Measurements from ENCODE around the gene GPR62.

Gene GPR62

DNA sequence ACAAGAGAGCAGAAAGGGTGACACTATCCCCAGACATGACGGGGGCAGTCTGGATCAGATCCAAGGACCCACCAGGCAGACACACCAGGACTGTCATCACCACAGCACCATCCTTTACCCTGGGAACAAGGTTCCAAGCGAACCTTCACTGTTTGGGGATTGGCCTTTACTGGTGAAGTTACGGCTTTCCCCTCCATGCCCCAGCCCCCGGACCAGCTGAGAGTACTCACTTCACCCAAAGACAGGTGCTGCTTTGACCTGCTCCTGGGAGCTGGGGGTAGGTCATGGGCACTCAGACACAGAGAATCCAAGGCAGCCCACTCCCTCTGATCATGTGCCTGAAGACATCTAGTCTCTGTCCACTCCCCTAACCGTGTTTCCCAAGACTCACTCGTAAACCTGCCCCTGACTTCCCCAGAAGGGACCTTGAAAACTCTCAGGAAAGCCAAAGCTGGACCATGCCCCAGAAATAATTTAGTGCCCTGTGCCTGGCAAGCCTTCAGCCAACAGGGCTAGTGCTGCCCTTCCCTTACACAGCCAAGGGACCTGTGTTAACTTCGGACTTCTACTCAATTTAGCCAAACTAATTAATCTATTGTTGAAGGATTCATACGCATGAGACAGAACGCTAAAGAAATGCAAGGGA, 16.3 kb upstream of the GPR62 start:
- DNase-seq, result no peak

DNA sequence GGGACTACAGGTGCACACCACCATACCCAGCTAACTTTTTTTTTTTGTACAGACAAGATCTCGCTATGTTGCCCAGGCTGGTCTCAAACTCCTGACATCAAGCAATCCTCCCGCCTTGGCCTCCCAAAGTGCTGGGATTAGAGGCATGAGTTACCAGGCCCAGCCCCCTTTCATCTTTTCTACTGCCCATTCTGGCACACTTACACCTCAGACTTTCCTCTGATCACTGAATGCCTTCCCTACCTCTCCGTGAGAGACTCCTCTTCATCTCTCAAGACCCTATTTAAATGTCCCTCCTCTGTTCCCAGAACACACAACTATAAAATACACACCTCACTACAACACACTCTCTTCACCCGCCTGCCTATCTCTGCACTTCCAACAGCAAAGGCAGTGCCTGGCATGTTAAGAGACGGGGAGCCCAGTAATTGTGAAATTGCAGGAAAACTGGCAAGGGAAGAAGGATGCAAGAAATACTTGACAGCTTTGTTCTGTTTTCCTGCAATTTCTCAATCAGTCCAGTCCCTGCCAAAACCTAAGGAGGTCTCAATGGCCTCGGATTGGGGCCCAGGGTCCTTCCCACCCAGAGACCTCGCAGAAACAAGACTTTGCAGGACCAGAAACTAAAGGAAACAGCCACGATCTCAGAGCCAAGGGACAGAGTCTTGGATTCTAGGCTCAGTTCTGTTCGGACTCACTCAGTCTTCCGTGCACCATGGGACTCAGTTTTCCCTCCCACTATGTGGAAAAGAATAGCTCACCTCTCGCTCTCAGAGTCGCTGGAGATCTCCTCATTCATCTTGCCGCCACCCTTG, 14.3 kb upstream of the GPR62 start:
- DNase-seq, result no peak

DNA sequence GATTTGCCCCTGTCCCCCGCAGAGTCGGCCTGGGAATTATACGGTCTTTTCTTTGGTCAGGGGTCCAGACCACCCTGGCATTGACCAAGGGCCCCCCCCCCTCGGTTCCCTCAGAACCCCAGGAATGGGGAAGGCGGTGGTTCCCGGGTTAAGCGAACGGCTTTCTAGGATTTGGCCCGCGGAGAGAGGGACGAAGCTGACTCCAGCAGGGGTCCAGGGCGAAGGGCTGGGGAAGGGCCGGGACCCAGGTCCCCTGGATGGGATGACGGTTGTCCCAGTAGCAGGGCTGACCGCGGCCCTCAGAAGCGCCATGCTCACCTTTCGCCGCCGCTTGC, 13.8 kb upstream of the GPR62 start:
- DNase-seq, result no peak

DNA sequence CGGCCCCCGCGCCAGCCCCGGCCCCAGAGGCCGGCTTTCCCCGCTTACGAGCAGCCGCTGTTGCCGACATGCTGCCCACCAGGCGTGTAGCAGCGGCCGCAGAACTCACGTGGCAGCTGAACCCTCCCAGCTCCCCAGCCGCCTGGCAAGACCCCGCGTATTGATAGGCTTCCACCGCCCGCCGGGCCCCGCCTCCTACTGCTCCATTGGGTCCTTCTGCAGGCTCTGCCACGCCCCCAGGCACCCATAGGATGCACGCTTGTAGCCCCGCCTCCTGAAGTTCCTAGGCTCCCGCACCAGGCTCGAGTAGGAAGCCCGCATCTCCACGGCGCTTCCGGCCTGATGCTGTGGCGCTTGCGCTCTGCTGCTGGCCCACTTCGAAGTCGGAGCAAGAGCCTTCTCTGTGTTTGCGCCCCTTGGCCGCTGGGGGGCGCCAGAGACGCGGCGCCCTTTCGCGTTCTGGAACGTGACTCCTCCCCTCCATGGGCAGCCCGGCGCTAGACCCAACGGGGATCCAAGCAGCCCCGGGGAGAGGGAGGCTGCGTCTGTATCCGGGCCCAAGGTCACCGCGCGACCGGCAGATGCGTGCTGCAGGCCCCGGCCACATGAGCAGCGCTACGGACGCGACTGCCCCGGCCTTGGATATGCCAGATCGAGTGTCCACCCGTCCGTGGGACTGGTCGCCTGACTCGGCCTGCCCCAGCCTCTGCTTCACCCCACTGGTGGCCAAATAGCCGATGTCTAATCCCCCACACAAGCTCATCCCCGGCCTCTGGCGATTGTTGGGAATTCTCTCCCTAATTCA, 13.2 kb upstream of the GPR62 start, which contains the start of the genes PARP3 and RRP9:
Gene PARP3, plus strand, starts transcription at position 566 of the 805 bp plus-strand sequence. CDS start 993 bp downstream, outside the sequence.
Gene RRP9, minus strand, starts transcription at position 107 of the 805 bp plus-strand sequence. Its CDS starts 37 bp downstream, at position 70.
- peak; percentile 100 for DNase-seq

DNA sequence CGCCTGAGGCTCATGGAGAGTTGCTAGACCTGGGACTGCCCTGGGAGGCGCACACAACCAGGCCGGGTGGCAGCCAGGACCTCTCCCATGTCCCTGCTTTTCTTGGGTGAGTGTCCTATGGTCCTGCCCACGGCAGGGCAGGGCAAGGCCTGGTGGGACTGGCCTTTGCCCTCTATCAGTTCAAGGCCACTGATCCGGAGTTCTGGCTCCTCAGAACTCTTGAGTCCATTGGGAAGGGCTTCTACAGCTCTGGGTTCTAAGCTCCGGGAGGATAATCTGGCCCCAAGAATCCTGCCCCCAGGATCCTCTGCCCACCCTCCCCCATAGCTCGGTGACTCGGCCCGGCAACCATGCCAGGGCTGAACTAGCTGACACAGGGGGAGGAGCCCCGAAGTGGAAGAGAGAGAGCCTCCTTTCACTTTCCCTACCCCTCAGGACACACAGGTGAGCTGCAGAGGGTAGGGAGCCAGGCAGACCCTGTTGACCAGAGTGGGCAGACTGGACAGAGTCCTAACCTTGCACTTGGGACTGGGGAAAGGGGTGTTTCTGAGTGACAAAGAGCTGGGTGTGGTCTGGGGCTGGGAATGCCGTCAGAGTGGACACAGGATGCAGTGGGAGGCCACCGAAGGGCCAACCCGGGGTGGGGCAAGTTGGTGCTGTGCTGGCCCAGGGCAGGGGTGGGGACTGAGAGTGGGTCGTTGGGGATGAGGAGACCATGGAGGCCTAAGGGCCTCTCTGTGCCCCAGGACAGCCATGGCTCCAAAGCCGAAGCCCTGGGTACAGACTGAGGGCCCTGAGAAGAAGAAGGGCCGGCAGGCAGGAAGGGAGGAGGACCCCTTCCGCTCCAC, 12.4 kb upstream of the GPR62 start:
- DNase-seq, result peak; percentile 79

DNA sequence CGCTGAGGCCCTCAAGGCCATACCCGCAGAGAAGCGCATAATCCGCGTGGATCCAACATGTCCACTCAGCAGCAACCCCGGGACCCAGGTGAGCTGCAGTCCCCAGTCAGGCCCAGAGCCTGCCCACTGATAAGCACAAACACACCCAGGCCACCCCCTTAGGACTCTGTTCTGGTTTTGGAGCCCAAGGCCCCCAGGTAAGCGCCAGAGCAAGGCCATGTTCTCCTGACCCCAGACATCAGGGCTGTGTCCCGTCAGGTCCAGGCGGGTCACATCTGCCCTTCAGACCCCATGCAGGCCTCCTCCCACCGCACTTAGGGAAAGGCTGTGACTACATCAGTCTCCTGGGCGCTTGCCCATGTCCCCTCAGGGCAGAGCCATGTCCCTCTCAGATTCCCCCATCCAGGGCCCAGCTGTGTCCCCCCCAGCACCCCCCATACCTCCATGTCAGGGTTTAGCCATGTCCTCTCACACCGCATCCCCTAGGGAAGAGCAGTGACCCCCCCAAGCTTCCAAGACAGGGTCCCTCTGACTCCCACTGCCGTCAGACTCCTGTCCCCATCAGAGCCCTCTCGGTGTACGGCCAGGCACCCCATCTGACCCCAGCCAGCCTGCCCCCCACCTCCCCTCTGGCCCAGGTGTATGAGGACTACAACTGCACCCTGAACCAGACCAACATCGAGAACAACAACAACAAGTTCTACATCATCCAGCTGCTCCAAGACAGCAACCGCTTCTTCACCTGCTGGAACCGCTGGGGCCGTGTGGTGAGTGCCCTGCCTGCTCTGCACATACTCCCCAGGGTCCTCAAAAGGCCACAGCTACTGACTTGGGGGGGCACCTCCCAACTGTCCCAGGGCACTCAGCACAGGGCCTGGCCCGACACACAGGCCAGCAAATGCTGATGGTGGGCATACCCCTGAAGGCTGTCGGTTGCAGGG, 11.5 kb upstream of the GPR62 start:
- DNase-seq, result no peak

DNA sequence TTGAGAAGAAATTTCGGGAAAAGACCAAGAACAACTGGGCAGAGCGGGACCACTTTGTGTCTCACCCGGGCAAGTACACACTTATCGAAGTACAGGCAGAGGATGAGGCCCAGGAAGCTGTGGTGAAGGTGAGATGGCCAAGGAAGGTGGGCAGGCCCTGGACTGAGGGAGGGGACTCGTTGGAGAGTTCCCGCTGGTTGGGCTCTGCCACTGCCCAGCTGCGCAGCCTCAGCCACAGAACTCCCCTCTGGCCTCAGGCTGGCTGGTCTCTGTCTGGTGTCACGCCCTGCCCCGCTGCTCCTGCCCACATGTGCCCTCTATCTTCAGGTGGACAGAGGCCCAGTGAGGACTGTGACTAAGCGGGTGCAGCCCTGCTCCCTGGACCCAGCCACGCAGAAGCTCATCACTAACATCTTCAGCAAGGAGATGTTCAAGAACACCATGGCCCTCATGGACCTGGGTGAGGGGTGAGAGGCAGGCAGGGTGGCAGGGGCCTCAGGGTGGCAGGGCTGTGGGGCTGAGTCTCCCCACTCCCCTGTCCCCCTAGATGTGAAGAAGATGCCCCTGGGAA, 10.6 kb upstream of the GPR62 start:
- DNase-seq, result no peak

DNA sequence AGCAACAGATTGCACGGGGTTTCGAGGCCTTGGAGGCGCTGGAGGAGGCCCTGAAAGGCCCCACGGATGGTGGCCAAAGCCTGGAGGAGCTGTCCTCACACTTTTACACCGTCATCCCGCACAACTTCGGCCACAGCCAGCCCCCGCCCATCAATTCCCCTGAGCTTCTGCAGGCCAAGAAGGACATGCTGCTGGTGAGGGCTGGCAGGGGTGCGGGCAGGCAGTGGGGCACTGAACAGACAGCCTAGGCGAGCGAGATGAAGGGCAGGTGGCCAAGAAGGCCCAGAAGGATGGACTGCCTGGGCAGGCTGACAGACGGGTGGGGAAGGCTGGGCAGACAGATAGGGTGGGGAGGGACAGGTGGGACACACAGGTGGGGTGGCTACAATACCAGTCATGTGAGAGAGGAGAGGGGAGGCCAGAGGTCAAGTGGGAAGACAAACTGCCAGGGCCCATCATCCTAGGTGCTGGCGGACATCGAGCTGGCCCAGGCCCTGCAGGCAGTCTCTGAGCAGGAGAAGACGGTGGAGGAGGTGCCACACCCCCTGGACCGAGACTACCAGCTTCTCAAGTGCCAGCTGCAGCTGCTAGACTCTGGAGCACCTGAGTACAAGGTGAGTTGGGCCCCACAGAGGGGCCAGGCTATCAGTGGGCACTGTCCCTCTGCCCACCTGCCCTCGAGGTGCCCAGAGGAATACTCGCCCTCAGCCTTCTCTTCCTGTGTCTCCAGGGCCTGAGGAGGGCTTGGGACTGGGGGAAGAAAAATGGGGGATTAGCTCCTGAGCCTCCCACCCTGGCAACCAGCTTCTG, 9.9 kb upstream of the GPR62 start:
- no peak for DNase-seq

DNA sequence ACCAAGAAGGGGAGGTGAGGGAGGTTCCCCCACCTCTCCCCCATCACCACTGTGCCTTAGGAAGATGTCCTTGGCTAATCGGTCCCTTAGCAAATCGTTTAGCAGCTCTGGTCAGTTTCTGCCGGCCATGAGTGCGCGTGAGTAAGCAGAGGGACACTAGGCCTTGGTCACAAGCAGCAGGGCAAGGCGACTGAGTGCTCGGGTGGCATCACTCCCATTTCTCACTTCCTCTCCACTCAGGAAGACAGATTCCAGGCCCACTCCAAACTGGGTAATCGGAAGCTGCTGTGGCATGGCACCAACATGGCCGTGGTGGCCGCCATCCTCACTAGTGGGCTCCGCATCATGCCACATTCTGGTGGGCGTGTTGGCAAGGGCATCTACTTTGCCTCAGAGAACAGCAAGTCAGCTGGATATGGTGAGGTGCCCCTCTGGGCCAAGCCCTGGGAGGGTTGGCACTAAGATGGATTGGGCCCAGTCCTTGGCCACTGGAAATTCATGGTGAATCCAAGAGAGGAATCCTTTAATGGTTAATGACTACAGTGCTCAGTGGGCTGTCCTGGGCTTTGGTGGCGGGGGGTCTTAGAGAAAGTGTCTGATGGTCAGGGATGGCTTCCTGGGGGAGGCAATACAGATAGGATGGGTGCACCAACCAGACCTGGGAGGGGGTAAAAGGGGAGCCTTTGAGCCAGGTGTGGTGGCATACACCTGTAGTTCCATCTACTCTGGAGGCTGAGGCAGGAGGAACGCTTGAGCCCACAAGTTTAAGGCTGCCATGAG, 9.1 kb upstream of the GPR62 start:
- DNase-seq, result no peak

DNA sequence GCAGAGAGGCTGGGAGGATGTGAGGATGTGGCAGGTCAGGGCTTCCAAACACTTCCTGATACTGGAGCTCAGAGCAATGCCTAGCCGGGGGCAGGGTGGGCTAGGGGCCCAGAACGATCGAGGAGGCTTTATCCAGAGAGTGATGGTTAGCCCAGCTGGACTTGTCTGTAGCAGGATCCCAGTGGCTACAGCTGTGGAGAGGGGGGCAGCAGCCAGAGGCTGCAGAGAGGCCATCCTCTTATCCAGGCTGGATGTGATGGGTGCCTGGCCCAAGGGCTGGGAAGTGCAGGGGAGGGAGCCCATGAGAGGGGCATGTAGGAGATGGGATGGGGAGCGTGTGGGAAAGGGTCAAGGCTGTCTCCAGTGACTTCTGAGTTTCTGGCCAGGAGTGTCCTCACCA, 8.4 kb upstream of the GPR62 start:
- DNase-seq, result no peak

DNA sequence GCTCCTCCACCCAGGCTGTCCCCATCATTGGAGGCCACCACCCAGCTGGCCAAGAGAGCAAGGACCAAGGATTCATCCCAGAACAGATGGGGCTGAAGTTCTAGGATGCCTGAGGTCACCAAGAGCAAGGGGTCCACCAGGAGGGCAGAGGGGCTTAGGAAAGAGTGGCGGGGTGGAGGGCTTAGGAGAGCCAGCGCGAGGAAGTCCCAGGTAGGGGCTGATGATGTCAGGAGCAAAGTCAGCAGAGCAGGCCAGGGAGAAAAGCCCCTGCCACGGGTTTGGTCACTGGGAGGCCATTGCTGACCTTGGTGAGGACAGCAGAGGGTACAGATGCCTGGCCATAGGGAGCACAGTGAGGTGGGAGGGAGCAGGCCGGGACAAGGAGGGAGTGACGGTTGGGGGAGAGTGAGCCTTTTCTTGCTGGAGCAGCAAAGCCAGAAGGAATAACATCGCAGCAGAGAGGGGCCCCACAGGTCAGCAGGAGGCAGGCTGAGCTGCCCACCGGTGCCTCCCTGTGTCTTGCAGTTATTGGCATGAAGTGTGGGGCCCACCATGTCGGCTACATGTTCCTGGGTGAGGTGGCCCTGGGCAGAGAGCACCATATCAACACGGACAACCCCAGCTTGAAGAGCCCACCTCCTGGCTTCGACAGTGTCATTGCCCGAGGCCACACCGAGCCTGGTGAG, 7.8 kb upstream of the GPR62 start:
- no peak for DNase-seq

DNA sequence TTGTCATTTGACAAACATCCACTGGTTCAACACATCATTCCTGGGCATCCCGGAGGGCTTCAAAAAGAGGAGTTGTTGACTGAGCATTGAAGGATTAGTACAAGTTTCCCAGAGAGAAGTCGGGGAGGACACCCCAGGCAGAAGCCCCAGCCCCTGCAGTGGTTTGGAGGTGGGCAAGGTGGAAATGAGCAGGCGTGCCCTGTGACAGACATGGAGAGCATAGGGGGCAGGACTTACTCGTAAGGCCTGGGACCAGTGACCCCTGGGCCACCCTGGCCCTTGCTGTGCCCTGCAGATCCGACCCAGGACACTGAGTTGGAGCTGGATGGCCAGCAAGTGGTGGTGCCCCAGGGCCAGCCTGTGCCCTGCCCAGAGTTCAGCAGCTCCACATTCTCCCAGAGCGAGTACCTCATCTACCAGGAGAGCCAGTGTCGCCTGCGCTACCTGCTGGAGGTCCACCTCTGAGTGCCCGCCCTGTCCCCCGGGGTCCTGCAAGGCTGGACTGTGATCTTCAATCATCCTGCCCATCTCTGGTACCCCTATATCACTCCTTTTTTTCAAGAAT, 7.1 kb upstream of the GPR62 start:
- no peak for DNase-seq

DNA sequence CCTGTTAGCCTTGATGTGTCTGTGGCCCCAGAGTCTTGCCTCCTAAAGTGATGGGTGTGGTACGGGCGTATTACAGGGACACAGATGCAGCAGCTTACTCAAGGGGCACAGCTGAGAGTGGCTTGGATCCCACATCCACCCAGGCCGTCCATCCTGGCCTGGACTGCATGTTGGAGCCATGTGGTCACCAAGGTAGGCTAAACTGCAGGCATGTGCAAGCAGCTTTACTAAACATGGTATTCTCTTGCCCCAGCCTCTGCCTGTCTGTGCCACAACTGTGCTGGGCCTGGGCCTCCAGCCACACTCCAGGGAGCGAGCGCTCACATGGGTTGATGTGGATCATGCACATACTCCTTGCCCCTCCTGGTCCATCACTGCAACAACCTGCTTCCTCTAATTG, 6.1 kb upstream of the GPR62 start:
- no peak for DNase-seq

DNA sequence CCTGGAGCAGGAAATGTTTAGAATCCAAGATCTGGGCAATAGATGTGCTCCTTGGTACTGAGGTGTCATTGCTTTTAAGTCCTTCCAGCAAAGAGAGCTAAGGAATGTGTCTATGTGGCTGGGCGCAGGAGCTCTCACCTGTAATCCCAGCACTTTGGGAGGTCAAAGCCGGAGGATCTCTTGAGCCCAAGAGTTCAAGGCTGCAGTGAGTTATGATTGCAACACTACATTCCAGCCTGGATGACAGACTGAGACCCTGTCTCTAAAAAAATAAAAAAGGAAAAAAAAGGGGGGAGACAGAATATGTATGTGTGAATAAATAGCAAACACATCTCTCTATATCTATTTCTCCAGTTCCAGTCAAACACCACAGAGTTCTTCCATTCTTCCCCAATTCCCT, 4.3 kb upstream of the GPR62 start:
- DNase-seq, result no peak

DNA sequence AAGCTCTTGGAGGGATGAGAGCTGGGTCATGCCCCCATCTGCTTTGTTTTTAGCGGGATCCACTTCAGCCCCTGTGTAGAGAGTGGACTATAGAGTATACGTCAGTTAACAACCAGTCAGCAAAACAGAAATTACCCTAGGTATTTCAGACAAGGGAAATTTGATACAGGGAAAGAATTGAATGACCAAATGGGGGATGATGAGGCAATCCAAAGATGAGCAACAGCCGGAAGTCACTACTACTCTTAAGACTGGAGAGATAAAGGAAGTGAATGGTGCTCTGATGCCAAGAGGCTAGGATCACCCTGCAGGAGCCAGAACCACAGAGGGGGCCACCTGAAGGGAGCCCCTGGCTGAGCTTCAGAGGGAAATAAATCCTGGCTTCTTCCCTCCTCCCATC, 1.7 kb upstream of the GPR62 start:
- DNase-seq, result no peak

DNA sequence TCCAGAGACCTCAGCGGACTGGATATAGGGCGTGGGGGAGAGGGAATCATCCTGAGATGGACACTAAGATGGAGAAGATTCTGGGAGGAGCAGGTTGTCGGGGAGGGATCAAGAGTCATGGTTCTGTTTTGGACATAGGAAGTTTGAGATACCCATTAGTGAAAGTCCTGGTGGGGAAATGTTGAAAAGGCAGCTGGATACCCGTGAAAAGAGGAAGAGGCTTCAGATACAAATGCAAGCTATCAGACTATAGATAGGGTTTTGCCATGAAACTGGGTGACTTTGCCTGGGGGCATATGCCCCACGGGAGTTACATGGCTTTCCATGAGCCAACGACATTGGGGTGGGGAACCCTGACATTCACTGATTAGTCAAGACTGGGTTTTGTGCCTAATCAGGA, 1.1 kb upstream of the GPR62 start:
- DNase-seq, result no peak

DNA sequence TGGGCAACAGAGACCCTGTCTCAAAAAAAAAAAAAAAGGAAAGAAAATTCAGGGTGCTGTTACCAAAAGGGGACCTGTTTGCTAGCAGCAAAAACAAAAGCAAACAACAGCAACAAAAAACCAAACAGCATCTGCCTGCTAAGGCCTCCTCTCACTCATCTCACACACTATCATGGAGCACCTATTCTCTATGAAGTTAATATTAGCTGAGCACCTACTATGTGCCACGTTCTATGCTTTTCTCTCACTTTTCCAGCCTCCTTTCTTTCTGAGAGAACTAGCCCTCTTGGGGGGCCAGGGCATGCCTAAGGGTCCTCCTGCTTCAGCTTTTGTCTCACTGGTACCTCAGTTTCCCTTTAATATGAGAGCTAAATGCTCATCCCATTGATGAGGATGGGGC, 468 bp upstream of the GPR62 start:
- no peak for DNase-seq

Measured in stimulated activated CD4-positive, alpha-beta T cell treated with anti-CD3 and anti-CD28 coated beads, Interleukin-15, amount 100 ng/mL, for 24 hours (primary cell).